DOHH2 (cell line): Measurements from ENCODE around the gene FAR2.

Source experiments
- H3F3A ChIP-seq: fragments of 200-600 bp; sonication (generic), shearing (Covaris generic); 2 replicates; pipeline ENCODE4 v1.6.0; 2016; ENCODE audit warnings: antibody characterized with exemption, mild to moderate bottlenecking; ENCODE audit not compliant: control insufficient read depth, insufficient read depth
- H3K27ac ChIP-seq: fragments of 200-600 bp; sonication (generic); 2 replicates; pipeline ENCODE4 v1.5.1; 2014; ENCODE audit warnings: low read depth, mild to moderate bottlenecking, low read length, moderate library complexity
- H3K27me3 ChIP-seq: fragments of 200-600 bp; sonication (generic); 2 replicates; pipeline ENCODE4 v1.6.1; 2014; ENCODE audit warnings: mild to moderate bottlenecking, low read length, mixed read lengths; ENCODE audit not compliant: control insufficient read depth
- H3K36me3 ChIP-seq: fragments of 200-600 bp; sonication (generic); 2 replicates; pipeline ENCODE4 v1.6.1; 2014; ENCODE audit warnings: mild to moderate bottlenecking, low read length, moderate library complexity, mixed read lengths; ENCODE audit not compliant: control insufficient read depth
- H3K4me1 ChIP-seq: fragments of 200-600 bp; sonication (generic); 2 replicates; pipeline ENCODE4 v1.6.1; 2014; ENCODE audit warnings: mild to moderate bottlenecking, low read length, mixed read lengths; ENCODE audit not compliant: control insufficient read depth
- H3K4me2 ChIP-seq: fragments of 200-600 bp; sonication (generic); 2 replicates; pipeline ENCODE4 v1.6.0; 2014; ENCODE audit warnings: mild to moderate bottlenecking, low read length, moderate library complexity
- H3K4me3 ChIP-seq: fragments of 200-600 bp; sonication (generic); 2 replicates; pipeline ENCODE4 v1.5.1; 2014; ENCODE audit warnings: mild to moderate bottlenecking, low read length, mixed read lengths
- H3K79me2 ChIP-seq: fragments of 200-600 bp; sonication (generic); 2 replicates; pipeline ENCODE4 v1.6.1; 2014; ENCODE audit warnings: mild to moderate bottlenecking, low read length, mixed read lengths; ENCODE audit not compliant: control insufficient read depth
- H3K9me2 ChIP-seq: fragments of 200-600 bp; sonication (generic); replicated peaks from 2 replicates; pipeline ENCODE4 v1.6.1; 2014; ENCODE audit warnings: mild to moderate bottlenecking, low read length, mixed read lengths; ENCODE audit not compliant: control insufficient read depth
- H3K9me3 ChIP-seq: fragments of 200-600 bp; sonication (generic); 2 replicates; pipeline ENCODE4 v1.6.1; 2014; ENCODE audit warnings: antibody characterized with exemption, low read length, mixed read lengths; ENCODE audit not compliant: control insufficient read depth, insufficient read depth
- H4K20me1 ChIP-seq: fragments of 200-600 bp; sonication (generic); 2 replicates; pipeline ENCODE4 v1.6.0; 2014; ENCODE audit warnings: low read depth, mild to moderate bottlenecking, antibody characterized with exemption, low read length, moderate library complexity; ENCODE audit not compliant: control insufficient read depth, insufficient read depth
- EZH2phosphoT487 ChIP-seq: fragments of 200-600 bp; sonication (generic); IDR thresholded peaks from 2 replicates; pipeline ENCODE4 v1.6.1; 2017; ENCODE audit warnings: borderline replicate concordance, mild to moderate bottlenecking, antibody characterized with exemption, low read length, moderate library complexity, mixed read lengths
- TF ChIP-seq, protein P1 (sequence below): fragments of 200-600 bp; sonication (generic); IDR thresholded peaks from one replicate; pipeline ENCODE4 v1.5.1; 2014; ENCODE audit warnings: antibody characterized with exemption, mild to moderate bottlenecking, low read depth, low read length; ENCODE audit not compliant: poor library complexity, severe bottlenecking

Gene FAR2

DNA sequence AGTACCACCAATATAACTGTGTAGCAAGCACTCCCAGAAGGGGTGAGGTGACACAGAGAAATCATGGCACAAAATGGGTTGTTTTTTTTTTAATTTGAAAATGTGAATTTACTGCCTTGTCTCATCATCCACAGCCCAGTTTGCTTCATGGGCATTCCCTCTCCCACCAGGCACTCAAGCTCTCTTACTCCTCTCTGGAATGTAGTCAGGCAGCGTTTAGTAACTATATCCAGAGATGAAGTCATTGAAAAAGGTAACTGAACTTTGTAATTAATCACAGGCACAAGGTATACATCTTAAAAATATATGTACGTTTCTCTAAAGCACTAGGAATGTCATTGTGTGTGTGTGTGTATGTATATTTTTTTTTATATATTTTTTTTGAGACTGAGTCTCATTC is 91.4 kb downstream of the FAR2 start:
- H3K4me1 ChIP-seq, result no peaks in the 10 kb centered on the region
- no peaks in the 10 kb centered on the region for H3F3A ChIP-seq
- no peaks in the 10 kb centered on the region for H4K20me1 ChIP-seq
- H3K79me2 ChIP-seq, result no peaks in the 10 kb centered on the region
- H3K27me3 ChIP-seq, result no peaks in the 10 kb centered on the region
- H3K36me3 ChIP-seq, result no peaks in the 10 kb centered on the region
- no peak overlapping the region for H3K4me3 ChIP-seq
- no peaks in the 10 kb centered on the region for H3K9me3 ChIP-seq
- TF ChIP-seq, protein P1, sequence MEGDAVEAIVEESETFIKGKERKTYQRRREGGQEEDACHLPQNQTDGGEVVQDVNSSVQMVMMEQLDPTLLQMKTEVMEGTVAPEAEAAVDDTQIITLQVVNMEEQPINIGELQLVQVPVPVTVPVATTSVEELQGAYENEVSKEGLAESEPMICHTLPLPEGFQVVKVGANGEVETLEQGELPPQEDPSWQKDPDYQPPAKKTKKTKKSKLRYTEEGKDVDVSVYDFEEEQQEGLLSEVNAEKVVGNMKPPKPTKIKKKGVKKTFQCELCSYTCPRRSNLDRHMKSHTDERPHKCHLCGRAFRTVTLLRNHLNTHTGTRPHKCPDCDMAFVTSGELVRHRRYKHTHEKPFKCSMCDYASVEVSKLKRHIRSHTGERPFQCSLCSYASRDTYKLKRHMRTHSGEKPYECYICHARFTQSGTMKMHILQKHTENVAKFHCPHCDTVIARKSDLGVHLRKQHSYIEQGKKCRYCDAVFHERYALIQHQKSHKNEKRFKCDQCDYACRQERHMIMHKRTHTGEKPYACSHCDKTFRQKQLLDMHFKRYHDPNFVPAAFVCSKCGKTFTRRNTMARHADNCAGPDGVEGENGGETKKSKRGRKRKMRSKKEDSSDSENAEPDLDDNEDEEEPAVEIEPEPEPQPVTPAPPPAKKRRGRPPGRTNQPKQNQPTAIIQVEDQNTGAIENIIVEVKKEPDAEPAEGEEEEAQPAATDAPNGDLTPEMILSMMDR, result no peak
- no peak for TF ChIP-seq EZH2phosphoT487
- H3K9me2 ChIP-seq, result no peaks in the 10 kb centered on the region
- no peak overlapping the region for H3K27ac ChIP-seq
- no peak overlapping the region for H3K4me2 ChIP-seq

DNA sequence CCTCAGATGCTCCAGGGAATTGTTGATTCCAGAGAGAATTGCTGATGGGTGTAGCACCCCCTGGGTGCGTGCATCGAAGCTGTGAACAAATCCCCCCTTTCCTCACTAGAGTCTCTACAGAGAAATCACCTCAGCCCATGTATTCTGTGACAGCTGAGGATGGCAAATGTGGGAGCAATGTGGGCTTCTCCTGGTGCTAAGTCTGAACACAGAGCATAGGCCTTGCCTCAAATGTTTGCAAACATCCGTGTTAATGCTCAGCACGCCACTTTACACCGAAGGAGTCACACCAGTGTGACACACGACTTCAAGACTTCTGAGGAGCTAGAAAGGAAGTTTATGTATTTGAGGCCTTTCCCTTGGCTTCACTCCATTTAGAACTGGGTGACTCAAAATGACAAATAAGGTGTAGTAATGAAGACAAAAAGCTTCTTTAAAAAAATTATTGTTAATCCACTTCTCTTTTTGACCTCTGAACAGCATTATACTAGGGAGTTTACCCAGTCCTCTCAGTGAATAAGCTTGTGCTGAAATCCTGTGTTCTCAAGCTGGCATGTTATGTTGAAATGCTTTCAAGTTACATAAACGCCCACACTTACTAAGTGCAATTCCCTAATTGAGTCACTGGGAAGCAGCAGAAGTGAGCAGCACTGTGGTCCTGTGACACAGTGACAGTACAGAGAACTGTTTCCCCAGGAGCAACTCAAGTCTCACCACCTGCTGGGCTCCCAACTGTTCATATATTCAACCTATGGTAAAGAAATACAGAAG is 92.9 kb downstream of the FAR2 start:
- Histone ChIP-seq H3K27ac (no peak overlapping the region), H3K4me1 (no peaks in the 10 kb centered on the region), H3K4me2 (no peak overlapping the region), H3K27me3 (no peaks in the 10 kb centered on the region), H3K79me2 (no peaks in the 10 kb centered on the region), H3K36me3 (no peaks in the 10 kb centered on the region), H3K9me3 (no peaks in the 10 kb centered on the region), H4K20me1 (no peaks in the 10 kb centered on the region), H3K4me3 (no peak overlapping the region), H3F3A (no peaks in the 10 kb centered on the region), H3K9me2 (no peaks in the 10 kb centered on the region)
- TF ChIP-seq, protein P1, result no peak
- no peak for TF ChIP-seq EZH2phosphoT487

- H3K4me1 ChIP-seq, result no peaks in the 10 kb centered on the region
- no peaks in the 10 kb centered on the region for H3K79me2 ChIP-seq
- H3K9me3 ChIP-seq, result no peaks in the 10 kb centered on the region
- no peak for TF ChIP-seq EZH2phosphoT487
- TF ChIP-seq, protein P1, result no peak
- no peaks in the 10 kb centered on the region for H3F3A ChIP-seq
- H3K36me3 ChIP-seq, result no peaks in the 10 kb centered on the region
- no peak overlapping the region for H3K4me3 ChIP-seq
- no peaks in the 10 kb centered on the region for H3K27me3 ChIP-seq
- H3K27ac ChIP-seq, result no peak overlapping the region
- no peaks in the 10 kb centered on the region for H4K20me1 ChIP-seq
- H3K4me2 ChIP-seq, result no peak overlapping the region
- H3K9me2 ChIP-seq, result no peaks in the 10 kb centered on the region
These were observed 93.9 kb downstream of the FAR2 start for GRCh38 chr12:29242921-29243431.
